Measurements from ENCODE around the gene TRDMT1.

Gene TRDMT1

GRCh38 chr10:17237149-17237527 lies 35.7 kb upstream of the TRDMT1 start:
- in situ Hi-C loops (cut with MboI; ENCODE audit: low pct_unique_long_range_greater_than_20kb, low sequenced_read_pairs, unreplicated experiment) = no loop called here
- DNase-seq (ENCODE audit: low spot score) = no peak
- no peak for TF ChIP-seq CTCF (IDR thresholded peaks at IDR 0.05; ENCODE audit: extremely low read depth, insufficient read depth, missing control alignments)

- no peak for DNase-seq (ENCODE audit: low spot score)
- TF ChIP-seq CTCF (IDR thresholded peaks at IDR 0.05; ENCODE audit: extremely low read depth, insufficient read depth, missing control alignments) = no peak
- in situ Hi-C loops (cut with MboI; ENCODE audit: low pct_unique_long_range_greater_than_20kb, low sequenced_read_pairs, unreplicated experiment) = no loop called here
Measured at GRCh38 chr10:17236468-17237148, 35.1 kb upstream of the TRDMT1 start.

- in situ Hi-C loops (cut with MboI; ENCODE audit: low pct_unique_long_range_greater_than_20kb, low sequenced_read_pairs, unreplicated experiment) = no loop called here
- DNase-seq (ENCODE audit: low spot score) = no peak
- TF ChIP-seq CTCF (IDR thresholded peaks at IDR 0.05; ENCODE audit: extremely low read depth, insufficient read depth, missing control alignments) = no peak
Measured at GRCh38 chr10:17235136-17235535, 33.7 kb upstream of the TRDMT1 start.

GRCh38 chr10:17234431-17234945 lies 33.0 kb upstream of the TRDMT1 start:
- in situ Hi-C loops (cut with MboI; ENCODE audit: low pct_unique_long_range_greater_than_20kb, low sequenced_read_pairs, unreplicated experiment) = no loop called here
- no peak for DNase-seq (ENCODE audit: low spot score)
- TF ChIP-seq CTCF (IDR thresholded peaks at IDR 0.05; ENCODE audit: extremely low read depth, insufficient read depth, missing control alignments) = no peak

- TF ChIP-seq CTCF (IDR thresholded peaks at IDR 0.05; ENCODE audit: extremely low read depth, insufficient read depth, missing control alignments) = no peak
- in situ Hi-C loops (cut with MboI; ENCODE audit: low pct_unique_long_range_greater_than_20kb, low sequenced_read_pairs, unreplicated experiment) = no loop called here
- no peak for DNase-seq (ENCODE audit: low spot score)
Measured at GRCh38 chr10:17233286-17233991, 32.0 kb upstream of the TRDMT1 start.

GRCh38 chr10:17232276-17232960 lies 30.9 kb upstream of the TRDMT1 start:
- peak; percentile 46 for DNase-seq (ENCODE audit: low spot score)
- no peak for TF ChIP-seq CTCF (IDR thresholded peaks at IDR 0.05; ENCODE audit: extremely low read depth, insufficient read depth, missing control alignments)
- in situ Hi-C loops (cut with MboI; ENCODE audit: low pct_unique_long_range_greater_than_20kb, low sequenced_read_pairs, unreplicated experiment) = no loop called here

Measured in GM13977 (cell line).